ENCODE results near the gene SNRK. TPM values are rescaled to one million over a fixed set of nuclear protein-coding genes. Genes with fewer than 3 reads are reported as not detected.

The SNRK gene
- total RNA-seq, 1 donor from 2014 or later: 21.3 TPM

- Mint-ChIP-seq H3K36me3 (ENCODE audit: unreplicated experiment) (peaks cover 4% of the 10 kb centered on the region), H3K4me1 (ENCODE audit: low read depth, unreplicated experiment) (no peaks in the 10 kb centered on the region), H3K9me3 (ENCODE audit: unreplicated experiment) (no peaks in the 10 kb centered on the region), H3K27me3 (ENCODE audit: unreplicated experiment) (peaks cover 2% of the 10 kb centered on the region), H3K27ac (ENCODE audit: unreplicated experiment) (no peak overlapping the region), H3K4me3 (ENCODE audit: unreplicated experiment) (no peak overlapping the region)
- TF ChIP-seq CTCF (IDR thresholded peaks at IDR 0.05; ENCODE audit: partially characterized antibody, unreplicated experiment): no peak
- no peak for DNase-seq
Observed at GRCh38 chr3:43244694-43245093, 41.6 kb upstream of the SNRK start.

GRCh38 chr3:43246976-43247375, 39.4 kb upstream of the SNRK start:
- TF ChIP-seq CTCF (IDR thresholded peaks at IDR 0.05; ENCODE audit: partially characterized antibody, unreplicated experiment): no peak
- peaks cover 4% of the 10 kb centered on the region for H3K36me3 Mint-ChIP-seq (ENCODE audit: unreplicated experiment)
- H3K27ac Mint-ChIP-seq (ENCODE audit: unreplicated experiment): no peak overlapping the region
- H3K27me3 Mint-ChIP-seq (ENCODE audit: unreplicated experiment): no peaks in the 10 kb centered on the region
- no peaks in the 10 kb centered on the region for H3K4me1 Mint-ChIP-seq (ENCODE audit: low read depth, unreplicated experiment)
- H3K4me3 Mint-ChIP-seq (ENCODE audit: unreplicated experiment): no peak overlapping the region
- H3K9me3 Mint-ChIP-seq (ENCODE audit: unreplicated experiment): no peaks in the 10 kb centered on the region
- DNase-seq: no peak

- Mint-ChIP-seq H3K27me3 (ENCODE audit: unreplicated experiment) (no peaks in the 10 kb centered on the region), H3K9me3 (ENCODE audit: unreplicated experiment) (no peaks in the 10 kb centered on the region), H3K36me3 (ENCODE audit: unreplicated experiment) (peaks cover 4% of the 10 kb centered on the region), H3K4me1 (ENCODE audit: low read depth, unreplicated experiment) (no peaks in the 10 kb centered on the region), H3K4me3 (ENCODE audit: unreplicated experiment) (no peak overlapping the region), H3K27ac (ENCODE audit: unreplicated experiment) (no peak overlapping the region)
- DNase-seq: no peak
- no peak for TF ChIP-seq CTCF (IDR thresholded peaks at IDR 0.05; ENCODE audit: partially characterized antibody, unreplicated experiment)
Observed at GRCh38 chr3:43247561-43248184, 38.7 kb upstream of the SNRK start.

- Mint-ChIP-seq H3K27ac (ENCODE audit: unreplicated experiment) (no peak overlapping the region), H3K27me3 (ENCODE audit: unreplicated experiment) (no peaks in the 10 kb centered on the region), H3K36me3 (ENCODE audit: unreplicated experiment) (peaks cover 4% of the 10 kb centered on the region), H3K4me1 (ENCODE audit: low read depth, unreplicated experiment) (no peaks in the 10 kb centered on the region), H3K4me3 (ENCODE audit: unreplicated experiment) (no peak overlapping the region), H3K9me3 (ENCODE audit: unreplicated experiment) (no peaks in the 10 kb centered on the region)
- DNase-seq: no peak
- no peak for TF ChIP-seq CTCF (IDR thresholded peaks at IDR 0.05; ENCODE audit: partially characterized antibody, unreplicated experiment)
Observed at GRCh38 chr3:43248185-43248583, 38.2 kb upstream of the SNRK start.

GRCh38 chr3:43248973-43249372, 37.4 kb upstream of the SNRK start:
- peaks cover 4% of the 10 kb centered on the region for H3K36me3 Mint-ChIP-seq (ENCODE audit: unreplicated experiment)
- H3K4me1 Mint-ChIP-seq (ENCODE audit: low read depth, unreplicated experiment): no peaks in the 10 kb centered on the region
- no peaks in the 10 kb centered on the region for H3K9me3 Mint-ChIP-seq (ENCODE audit: unreplicated experiment)
- no peak overlapping the region for H3K4me3 Mint-ChIP-seq (ENCODE audit: unreplicated experiment)
- DNase-seq: no peak
- no peaks in the 10 kb centered on the region for H3K27me3 Mint-ChIP-seq (ENCODE audit: unreplicated experiment)
- H3K27ac Mint-ChIP-seq (ENCODE audit: unreplicated experiment): no peak overlapping the region
- no peak for TF ChIP-seq CTCF (IDR thresholded peaks at IDR 0.05; ENCODE audit: partially characterized antibody, unreplicated experiment)
